Activated CD4-positive, CD25-positive, alpha-beta regulatory T cell (primary cell): Measurements from ENCODE around the gene SNX24.
"Not testable (repeated sequence)": the region's sequence is repeated elsewhere in the genome, so short reads cannot be mapped to it uniquely, and the experiment has no call there.

ENCODE experiments used
- DNase-seq, 4 experiments: peaks; one replicate each; lab custom pipeline; 2025; lab: John Stamatoyannopoulos, UW

SNX24 gene

DNA sequence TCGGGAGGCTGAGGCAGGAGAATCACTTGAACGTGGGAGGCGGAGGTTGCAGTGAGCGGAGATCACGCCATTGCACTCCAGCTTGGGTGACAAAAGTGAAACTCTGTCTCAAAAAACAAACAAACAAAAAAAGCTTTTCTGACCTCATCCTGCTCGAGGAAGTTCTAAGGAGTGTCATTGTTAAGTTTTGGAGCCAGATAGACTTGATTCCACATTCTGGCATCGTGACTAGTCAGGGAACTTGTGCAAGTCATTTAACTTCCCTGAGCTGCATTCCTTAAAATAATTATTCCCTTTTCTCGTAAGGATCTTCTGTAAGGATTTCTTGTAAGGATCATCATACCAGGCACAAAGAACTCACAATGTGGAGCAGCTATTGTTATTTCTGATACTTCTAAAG, 26.2 kb downstream of the SNX24 start:
- no peak for DNase-seq

DNA sequence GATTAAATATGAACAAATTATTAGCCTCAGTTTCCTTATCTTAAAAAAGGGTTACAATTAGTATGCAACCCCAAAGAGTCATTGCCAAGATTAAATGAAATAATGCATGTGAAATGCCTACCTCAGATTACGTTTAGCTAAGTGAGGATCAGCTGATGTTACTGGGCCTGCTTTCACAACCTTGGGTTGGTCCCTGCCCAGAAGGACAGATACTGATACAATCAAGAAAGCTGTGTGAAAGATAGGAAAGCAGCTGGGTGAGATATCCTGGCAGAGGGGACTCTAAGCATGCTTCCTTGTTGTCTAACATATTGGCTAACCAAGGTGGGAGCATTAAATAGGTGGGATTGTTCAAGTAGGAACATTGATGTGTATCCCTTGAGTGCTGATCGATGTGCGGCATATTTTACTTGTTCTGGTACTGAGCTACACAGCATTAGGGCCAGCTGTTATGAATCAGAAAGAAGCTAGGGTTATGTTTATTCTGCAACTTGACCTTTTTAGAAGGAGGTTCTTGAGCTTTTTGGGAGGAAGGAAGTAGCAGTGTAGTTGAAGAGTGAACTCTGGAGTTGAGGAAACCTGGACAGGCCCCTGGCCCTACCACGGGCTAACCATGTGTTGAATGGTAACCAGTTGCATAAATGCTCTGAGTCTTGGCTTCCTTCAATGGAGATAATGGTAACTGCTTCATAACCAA, 28.9 kb downstream of the SNX24 start:
- no peak for DNase-seq

DNA sequence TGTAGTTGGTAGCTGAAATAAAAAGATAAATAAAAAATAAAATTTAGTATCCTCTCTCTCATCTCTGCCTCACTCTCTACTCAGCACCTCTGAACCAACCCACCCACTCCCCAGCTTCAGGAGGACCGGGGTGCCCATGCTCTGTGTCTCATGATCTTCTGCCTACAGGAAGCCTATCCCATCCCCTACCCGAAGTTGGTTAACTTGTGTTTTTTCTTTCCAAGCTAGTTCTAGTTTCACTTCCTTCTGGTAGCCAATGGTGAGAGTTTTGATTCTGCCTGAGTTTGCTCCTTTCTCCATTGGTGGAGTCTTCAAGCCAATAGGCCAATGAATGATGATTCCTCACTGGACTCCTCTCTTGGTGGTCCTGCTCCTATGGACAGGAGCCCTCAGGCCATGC, 32.1 kb downstream of the SNX24 start:
- DNase-seq = no peak

DNA sequence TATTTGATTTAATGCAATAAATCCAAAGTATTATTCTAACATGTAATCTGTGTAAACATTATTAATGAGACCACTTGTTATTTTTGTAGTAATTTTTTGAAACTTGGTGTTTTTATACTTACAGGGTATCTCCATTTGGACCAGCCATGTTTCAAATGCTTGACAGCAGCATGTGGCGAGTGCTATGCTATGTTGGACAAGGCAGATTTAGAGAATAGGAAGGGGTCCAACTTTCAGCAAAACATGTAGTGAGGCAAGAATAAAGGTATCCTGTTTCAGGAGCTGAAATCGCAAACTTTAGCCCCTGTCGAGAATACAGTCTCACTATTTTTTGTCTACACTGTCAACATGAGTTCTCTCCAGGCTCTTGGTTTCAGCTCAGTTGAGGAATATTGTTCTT, 33.7 kb downstream of the SNX24 start:
- no peak for DNase-seq

DNA sequence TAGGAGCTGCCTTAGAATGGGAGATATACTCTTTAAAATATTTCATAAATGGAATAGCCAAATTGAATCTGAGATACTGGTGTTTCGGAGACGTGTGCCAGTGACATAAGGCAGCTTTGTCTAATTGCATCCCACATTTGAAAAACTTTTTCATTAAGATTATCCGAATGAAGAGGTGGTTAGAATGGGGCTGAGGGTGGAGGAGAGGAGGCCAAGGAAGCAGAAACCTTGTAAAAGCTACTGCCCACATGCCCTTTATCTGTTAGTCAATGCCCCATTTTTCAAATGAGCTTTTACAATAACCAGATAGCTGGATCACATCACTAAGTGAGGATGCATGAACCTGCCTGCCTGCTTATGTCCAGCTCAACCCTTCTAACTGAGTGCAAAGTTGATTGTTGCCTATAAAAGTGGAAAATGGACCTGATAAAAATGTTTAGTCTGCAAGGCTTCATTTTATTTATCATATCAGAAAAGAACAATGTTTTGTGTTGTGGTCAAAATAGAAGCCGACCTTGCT, 34.8 kb downstream of the SNX24 start:
- no peak for DNase-seq

DNA sequence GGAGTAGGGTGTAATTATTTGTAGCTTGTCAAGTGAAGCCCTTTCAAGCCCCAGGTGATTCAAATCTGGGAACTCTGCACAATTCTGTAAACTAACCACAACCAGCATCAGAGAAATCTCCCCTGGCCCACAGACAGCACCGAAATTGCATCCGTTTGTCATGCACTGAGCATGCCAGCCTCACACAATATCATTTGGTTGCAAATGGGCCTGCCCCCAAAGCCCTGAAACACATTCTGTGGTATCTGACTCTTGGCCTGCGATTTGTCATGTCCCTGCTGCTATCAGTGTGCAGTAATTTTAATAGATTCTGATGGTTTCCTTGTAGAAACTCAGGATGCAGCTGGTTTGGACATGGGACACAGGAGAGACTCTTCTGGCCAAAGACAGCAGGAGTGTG, 35.3 kb downstream of the SNX24 start:
- DNase-seq = no peak

DNA sequence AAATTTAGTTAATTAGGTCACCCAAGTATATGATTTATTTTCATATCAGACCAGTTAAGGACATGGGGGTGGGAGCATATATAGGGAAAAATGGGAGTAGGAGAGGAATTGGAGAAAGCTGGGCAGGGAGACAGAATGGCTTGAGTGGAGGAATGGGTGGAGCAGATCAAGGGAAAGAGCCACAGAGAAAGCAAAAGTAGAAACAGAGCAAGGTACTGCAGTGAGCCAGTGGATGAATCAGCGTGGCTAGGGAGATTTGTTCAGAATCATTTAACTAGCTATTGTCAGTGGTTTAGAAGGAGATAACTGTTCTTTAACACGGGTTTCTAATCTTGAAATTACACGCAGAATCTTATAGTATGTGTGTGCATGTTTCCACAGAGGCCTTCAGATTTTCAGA, 37.4 kb downstream of the SNX24 start:
- DNase-seq = no peak

DNA sequence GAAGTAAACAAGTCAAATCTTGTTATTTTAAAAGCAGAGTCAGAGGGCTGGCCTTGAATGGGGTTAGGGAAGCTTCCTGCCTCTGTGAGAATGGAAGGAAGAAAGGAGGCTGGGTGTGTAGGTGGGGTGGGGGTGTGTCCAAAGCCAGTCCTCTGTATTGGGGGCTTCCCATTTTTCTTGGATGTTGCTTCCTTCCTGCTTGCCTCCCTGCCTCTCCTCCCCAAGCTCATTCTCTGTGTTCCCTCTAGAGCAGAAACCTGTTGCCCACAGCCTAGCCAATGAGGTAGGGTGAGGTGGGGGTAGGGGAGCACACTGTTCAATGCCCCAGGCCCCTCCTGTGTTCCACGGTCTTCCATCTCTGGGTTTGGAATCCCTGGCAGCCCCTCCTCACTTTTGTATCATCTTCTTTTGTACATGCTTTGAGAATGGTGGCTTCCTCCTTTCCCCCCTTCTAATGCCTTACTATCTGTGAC, 39.7 kb downstream of the SNX24 start:
- DNase-seq = no peak

DNA sequence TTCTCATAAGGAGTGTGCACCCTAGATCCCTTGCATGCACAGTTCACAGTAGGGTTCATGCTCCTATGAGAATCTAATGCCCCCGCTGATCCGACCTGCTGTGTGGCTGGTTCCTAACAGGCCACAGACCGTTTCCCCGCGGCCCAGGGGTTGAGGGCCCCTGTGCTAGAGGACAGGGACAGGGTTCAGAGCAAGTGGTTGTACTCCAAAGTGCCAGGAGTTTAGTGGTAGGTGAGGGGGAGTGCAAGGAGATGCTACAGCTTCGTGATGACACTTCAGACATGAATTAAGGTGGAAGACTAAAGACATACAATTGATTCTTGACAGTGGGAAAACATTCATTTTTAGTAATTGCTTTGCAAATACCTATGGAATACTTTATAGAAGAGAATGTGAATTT, 40.5 kb downstream of the SNX24 start:
- DNase-seq = no peak

DNA sequence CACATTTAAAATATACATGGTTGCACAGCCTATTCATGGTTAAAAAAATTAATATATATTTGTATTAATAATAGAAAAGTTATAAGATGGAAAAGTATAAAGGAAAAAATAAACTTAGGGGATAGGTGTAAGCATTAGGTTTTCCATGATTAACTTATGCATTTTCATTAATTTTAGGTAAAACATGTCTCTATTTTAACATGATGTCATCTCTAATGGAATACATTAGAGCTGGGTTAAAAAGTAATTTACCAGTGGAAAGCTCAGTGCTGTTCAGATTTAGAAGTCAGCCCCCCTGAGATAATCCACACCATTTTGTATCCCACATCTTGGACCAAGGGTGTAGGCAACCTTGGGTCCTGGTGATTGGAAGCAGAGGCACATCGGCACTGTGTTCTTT, 49.7 kb downstream of the SNX24 start:
- DNase-seq = no peak

DNA sequence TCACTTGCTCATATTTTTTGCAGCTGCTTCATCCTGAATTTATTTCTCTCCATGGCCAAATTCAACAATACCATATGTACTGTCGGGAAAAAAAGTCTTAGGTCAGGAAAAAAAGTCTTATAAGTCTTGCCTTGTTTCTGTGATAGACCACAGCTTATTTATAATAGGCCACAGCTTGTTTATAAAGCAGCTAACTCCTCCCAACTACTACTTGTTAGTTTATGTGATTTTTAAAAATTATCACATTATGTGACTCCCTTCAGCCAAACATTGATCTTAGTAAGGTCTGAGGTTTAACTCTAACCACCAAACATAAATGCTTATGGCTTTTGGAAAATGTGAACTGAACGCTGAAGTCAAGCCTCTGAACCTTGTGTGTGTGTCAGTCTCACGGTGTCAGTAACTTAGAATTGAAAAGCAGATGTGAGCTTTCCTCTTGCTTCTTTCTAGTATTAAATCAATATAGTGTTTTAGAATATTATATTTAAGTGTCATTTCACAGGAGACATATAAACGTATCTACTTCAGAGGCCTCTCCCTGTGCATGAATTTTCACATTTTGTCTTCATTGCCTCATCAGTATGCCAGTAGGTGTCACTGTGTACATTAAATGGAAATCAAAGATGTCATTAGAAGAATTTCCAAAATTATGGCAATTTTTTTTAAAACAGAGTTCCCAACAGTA, 51.3 kb downstream of the SNX24 start:
- DNase-seq = no peak

DNA sequence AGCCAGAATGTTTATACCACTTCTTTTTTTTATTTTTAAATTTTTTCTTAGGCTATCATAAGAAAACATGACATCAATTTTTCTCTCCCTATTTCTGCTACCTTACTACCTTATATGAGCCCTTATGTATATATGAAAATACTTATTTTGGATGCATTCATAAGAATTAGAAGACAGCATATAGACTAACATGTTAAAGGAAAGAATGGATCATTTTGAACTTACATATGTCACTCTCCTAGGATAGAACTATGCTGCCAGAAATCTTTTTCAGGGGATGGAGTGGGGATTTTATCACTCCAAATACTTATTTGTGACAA, 51.8 kb downstream of the SNX24 start:
- no peak for DNase-seq

DNA sequence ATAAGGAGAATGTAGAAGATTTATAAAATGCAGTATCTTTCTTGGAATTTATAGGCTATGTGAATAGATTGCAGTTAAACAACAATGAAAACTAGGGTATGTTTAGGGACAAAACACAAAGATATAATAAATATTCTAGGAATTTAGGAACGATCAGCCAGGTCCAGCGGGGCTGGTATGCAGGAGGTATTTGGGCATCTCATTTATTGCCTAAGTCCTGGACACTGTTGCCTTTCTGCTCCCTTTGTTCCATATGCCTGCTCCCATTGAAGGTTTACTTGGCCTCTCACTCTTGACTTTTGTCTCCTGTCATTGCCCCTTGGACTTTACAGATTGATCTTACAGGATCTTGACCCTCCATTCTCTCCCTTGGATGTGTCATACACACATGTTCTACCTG, 55.9 kb downstream of the SNX24 start:
- DNase-seq = no peak

DNA sequence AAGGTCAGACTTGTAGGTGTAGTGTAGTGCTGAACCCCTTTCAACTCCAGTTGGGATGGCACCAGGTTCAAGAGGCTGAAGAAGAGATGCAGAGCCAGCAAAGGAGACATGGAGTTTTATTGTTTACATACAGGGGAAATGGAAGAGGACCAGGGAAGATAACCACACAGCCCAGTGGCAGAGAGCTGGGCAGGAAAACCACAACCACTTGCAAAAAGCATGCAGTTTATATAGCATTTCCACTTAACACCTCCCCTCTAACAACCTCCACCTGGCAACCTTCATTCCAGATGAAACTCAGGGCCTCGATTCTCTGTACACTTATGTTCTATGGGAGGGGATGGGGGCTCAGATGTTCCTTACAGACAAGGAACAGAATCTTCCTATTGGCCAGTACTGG, 56.9 kb downstream of the SNX24 start:
- no peak for DNase-seq

DNA sequence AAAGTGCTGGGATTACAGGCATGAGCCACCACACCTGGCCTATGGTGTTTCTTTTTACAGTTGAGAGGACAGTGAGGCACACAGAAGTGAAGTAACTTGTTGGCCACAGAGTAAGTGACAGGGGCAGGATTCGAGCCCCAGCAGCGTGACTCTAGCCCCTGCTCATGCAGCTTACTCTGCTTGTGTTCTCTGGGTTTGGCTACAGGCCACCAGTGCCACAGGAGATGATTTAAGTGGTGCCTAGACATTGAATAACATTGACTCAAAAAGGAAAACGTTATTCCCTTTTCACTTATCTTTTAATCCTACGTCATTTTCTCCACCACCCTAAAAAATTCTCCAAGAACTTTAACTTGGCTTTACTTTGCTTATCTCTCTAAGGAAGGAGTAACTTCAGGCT, 61.4 kb downstream of the SNX24 start:
- no peak for DNase-seq

DNA sequence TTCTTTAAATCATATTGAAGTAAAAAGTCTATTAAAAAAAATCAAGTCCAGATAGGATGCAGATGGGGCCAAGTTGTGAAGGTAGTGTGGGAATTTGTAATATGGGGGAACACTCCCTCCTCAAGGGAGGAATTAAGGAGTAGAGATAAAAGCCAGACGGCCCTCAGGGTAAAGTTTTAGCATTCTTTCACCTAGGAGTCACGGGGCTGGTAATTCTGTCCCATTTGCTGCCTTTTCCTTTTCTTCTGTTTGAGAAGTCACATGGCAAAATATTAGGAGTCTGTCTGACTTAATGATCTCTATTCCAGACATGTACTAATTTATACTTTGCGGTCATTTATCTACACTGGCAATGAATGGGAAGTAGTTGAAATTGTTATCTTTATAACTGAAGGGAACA, 61.9 kb downstream of the SNX24 start:
- no peak for DNase-seq

DNA sequence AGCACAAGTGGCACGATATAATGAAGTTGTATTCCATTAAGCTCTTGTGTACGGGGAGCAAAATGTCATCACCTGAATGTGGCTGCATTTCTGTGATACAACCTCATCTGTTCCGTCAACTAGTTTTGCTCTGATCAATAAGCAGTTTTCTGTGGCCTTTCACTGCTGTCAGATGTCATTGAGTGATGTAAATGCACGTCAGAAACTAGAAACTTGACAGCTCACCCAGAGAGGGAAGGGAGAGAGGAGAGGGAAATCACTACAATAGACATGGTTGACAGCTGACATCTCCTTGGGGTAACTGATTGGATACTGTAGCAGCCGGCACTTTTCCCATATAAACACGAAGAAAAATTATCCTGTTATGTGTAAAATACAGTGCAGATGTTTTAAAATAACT, 62.7 kb downstream of the SNX24 start:
- no peak for DNase-seq

DNA sequence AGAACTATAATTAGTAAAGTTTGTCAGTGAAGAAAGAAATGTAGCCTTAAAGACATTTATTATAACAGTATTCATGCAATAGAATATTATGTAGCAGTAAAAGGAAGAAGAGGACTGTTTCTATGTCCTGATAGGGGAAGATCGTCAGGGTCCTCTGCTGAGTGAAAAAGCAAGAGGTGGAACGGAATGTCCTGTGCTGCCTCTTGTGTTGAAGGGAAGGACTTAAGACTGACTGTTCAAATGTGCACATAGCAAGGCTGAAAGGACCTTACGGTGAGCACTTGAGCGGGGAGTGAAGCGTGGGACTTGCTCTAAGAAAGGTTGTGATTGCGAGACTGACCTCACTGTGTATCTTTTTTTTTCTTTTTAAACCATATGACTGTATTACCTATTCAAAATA, 63.2 kb downstream of the SNX24 start:
- DNase-seq = no peak

DNA sequence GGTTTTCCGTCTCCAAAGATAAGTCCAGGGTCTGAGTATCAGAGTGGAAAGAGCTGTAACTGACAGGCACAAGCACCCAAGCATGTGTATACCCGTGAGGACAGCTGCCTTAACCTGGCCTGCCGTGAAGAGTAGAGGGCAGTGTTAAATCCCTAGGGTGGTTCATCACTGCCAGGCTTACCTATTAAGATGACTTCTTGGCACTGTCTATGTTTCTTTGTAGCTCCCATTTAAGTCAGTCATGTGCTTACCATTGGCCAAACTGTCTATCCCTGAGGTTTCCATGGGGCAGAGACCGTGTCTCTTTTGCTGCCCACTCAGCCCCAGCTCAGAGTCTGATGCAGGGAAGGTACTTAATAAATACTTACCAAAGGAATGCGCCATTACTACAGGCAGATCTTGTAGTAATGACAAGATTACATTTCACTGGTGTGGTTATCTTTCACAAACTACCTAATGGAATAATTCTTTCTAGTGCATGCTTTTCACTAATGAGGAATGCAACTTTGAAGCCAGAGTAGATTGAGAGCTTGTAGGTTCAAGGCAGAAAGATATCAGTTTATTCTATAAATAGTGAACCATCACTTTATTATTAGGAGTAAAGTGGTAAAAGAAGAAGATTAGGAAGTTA, 64.2 kb downstream of the SNX24 start:
- no peak for DNase-seq

DNA sequence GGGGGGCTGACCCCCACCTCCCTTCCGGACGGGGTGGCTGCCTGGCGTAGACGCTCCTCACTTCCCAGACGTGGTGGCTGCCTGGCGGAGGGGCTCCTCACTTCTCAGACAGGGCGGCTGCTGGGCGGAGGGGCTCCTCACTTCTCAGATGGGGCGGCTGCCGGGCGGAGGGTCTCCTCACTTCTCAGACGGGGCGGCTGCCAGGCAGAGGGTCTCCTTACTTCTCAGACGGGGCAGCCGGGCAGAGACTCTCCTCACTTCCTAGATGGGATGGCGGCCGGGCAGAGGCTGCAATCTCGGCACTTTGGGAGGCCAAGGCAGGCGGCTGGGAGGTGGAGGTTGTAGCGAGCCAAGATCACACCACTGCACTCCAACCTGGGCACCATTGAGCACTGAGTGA, 68.0 kb downstream of the SNX24 start:
- not testable (repeated sequence) for DNase-seq

DNA sequence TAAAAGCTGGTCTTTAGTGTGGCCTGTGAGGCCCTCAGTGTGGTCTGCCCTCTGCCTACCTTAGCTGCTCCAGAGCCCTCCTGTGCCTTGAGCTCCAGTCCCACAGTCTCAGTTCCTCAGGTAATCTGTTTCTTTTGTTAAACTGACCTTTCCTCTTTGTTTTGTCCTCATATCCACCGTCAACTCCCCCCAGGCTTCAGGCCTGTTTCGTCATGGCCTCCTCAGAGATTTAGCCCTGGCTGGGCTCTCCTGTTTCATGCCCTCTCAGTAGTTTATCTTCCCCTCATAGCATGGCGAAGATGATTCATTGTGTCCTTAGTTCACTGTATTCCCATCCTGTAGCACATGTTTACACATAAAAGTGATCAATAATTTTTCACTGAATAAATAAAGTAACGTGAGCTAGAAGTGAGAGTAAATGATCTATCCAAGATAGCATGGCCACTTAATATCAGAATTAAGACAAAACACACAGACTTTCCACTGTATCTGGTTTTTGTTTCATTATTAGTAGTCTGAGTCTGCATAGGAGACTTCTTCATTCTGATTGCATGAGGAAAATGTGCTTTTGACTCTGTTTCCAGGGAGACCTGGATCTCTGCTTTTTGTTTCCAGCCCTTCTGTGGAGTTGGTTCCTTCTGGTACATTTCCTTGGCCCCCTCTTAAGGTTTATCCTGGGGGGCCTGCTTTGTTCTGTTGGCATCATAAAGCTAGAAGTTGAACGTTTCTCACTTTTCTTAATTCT, 70.5 kb downstream of the SNX24 start:
- DNase-seq = no peak

DNA sequence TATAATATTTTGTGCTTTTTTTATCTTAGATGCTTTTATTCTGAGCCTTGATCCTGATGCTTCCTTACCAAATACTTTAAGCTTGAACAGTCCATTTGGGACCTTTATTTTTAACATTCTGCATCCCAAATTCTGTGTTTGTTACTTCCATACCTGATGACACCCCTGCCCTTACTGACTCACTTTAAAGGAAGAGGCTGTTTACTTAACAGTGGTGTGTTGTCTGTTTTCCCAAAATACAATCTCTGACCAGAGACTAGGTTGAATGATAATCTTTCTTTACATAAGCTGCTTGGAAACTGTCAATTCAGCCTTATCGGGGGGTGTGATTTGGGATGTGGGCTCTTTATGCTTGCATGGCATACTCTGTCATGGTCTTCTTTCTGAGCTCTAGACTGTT, 71.1 kb downstream of the SNX24 start:
- DNase-seq = no peak

DNA sequence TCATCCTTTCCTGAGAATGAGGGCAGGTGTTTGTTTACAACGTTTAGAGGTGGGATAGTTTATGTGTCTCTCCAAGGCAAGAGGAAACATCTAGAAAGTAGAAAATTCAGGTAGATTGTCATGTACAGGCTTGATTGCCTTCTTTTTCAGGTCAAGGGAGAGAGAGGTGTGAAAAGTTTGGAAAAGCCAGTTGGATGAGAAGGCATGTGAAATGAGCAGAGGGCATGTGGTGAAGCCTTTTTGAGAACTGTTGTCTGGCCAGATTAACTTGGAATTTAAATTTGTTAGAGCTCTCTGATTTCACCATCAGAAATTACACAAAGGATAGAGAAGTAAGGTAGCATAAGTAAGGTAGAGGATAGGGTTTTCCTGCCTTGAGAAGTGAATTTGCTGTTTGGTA, 74.6 kb downstream of the SNX24 start:
- no peak for DNase-seq
